Stimulated activated CD8-positive, alpha-beta memory T cell treated with anti-CD3 and anti-CD28 coated beads, Interleukin-4, amount 100 ng/mL, for 1 hour (primary cell): Measurements from ENCODE around the gene LRRC27.

Experiments
- DNase-seq, 2 donors: peaks; one replicate each; pipeline ENCODE4 v3.0.0-alpha.2; 2020; ENCODE audit warnings: low read depth in 2 of 2, low spot score in 1 of 2

Gene LRRC27

DNA sequence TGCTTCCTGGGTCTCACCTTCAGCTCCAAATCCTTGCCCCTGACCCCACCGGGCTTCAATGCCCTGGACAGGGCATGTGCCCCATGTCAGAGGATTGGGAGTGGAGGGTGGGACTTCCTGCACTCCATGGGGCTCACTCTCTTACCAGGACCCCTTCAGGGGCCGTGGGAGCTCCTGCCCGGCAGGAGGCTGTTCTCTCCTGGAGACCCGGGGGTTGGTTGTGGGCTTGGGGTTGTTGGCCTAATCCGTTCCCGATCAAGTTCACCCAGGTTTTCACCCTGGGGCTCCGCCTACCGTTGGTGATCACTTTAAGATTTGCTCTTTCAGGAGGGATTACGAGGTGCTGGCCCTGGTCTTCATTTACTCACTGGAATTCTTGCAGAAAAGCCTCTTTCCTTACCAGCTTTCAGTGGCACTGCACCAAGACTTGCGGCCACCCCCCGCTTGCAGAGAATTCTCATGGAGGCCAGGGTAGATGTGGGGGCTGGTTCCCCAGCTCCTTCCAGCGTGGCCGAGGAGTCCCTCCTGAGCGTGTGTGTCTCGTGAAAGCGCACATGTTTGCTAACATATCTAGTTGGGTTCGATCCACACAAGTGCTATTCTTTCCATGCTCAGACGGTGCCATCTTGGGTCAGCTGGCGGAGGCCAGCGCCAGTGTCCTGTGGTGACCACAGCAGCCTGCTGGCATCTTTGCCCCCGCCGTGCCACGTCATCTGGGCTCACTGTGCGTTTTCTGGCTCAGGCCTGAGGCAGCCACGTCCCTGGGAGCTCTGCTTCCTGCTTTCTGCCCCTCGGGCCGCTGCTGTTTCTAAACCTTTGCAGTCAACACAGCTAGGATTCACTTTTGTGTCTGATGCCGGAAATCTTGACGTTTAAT, 80.6 kb downstream of the LRRC27 start:
- DNase-seq, result no peak

DNA sequence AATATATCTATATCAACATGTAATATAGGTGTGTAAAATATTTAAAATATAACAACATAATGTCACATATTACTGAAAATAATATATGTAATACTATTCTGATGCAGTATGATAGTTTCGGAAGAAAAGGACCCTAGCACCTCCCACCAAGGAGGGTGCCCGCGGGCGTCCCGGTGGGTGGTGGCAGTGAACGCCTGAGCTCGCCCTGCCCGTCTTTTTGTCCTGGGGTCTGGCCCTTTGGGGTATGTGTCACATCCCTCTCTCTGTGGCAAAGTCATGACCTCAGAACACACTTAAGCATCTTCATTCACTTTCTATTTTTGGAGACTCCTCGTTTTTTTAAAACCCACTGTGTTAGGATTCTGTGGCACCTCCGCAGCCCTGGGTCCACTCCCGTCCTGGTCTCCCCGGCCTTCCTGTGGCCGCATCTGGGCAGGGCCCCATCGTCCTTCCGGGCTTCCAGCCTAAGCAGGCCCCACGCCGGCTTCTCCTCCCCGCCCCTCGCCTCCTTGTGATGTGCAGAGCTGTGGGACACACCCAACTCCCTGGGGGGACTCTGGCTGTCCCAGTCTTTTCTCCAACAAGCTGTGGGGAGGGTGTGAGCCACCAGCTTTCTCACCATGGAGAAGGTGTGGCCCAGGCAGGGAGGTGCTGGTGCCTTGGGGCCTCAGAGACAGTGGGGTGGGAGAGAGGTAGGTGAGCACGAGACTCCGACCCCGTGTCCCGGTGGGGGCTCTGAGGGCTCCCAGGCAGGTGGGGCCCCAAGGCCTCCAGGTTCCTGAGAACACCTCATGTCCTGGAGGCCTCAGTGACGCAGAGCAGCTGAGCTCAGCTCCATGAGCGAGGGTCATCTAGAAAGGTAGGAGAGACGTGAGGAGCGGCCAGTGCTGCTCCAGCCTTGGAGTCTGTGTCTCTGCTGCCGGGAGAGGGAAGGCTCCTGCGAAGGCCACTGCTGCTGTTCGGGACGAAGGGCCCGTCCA, 81.5 kb downstream of the LRRC27 start:
- no peak for DNase-seq

GRCh38 chr10:132414402-132415016, 82.5 kb downstream of the LRRC27 start:
- no peak for DNase-seq

- DNase-seq, result no peak
These were observed 83.3 kb downstream of the LRRC27 start for GRCh38 chr10:132415255-132415654.

DNA sequence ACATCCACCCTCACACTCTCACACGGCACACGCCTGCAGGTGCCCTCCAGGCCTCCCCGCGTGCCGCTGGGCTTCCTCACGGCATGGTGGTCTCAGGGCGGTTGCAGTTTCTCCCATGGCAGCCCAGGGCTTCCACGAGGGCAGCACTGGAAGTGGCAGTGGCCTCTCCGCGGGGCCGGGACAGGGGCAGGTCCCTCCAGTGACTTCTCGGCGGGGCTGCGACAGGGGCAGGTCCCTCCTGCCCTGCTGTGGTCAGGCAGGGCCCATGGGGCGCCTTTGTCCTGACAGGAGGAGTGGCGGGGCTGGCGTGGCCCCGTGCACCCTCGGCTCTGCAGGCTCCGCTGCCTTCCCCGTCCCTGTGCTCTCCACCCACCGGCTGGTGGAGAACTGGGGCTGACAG, 84.0 kb downstream of the LRRC27 start:
- no peak for DNase-seq

GRCh38 chr10:132416566-132417256, 84.7 kb downstream of the LRRC27 start:
- DNase-seq, result no peak

GRCh38 chr10:132417257-132417910, 85.4 kb downstream of the LRRC27 start:
- DNase-seq, result no peak

DNA sequence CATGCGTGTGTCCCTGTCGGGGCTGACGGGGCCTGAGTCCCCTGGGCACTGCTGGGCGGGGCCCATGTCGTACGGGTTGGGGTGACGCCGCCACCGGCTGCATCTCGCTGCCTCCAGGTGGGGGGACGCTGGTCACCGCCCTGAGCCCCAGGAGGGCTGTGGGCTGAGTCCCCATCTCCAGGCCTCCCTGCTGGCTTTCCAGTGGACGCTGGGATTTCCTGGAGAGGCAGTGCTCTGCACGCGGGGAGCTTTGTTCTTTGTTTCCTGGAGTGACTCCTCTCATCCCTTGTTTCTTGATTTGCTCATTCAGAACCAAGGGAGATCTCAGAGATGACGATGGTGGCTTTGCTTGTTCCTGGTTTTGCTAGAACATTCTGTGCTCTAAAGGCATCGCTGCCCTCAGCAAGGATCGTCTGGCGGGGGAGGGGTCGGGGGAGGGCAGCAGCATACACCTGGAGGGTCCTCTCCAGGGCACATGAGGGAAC, 86.0 kb downstream of the LRRC27 start:
- DNase-seq, result no peak

DNA sequence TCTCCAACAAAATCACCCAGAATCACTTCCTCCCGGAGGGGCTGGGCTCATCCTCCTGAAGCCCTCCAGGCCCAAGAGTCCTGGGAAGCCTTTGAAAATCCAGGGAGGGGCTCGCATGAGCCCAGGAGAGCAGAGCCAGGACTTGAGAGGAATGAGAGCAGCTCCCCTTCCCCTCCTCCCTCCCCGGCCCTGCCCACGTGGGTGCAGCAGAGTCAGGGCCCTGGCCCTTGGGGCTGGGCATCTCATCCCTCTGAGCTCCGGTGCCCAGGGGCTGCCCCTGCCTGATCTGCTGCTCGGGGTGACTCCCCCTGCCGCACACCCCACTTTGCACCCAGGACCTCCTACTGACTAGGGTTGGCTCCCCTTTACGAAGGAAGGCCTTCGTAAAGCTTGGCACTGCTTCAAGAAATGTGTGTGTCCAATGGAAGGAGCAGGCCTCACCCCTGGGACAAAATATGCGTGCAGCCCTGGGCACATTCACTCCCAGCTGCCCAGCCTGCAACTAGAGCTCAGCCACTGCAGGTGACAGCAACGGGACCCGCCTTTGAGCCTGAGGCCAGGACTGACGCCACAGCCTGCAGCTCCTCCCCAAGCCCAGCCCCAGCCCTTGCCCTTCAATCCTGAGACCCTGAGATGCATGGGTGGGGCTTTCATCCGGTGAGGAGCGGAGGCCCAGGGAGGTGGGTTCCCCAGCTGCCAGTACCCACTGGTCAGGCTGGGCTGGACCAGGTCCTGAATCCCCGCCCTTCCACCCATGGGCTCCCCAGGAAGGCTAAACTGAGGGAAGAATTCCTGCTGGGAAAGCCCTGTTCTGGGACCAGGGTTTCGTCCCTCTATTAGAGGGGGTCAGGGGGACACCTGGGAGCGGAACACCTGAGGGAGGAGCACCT, 86.8 kb downstream of the LRRC27 start:
- no peak for DNase-seq

- DNase-seq, result no peak
These were observed 87.8 kb downstream of the LRRC27 start for GRCh38 chr10:132419538-132420468.

DNA sequence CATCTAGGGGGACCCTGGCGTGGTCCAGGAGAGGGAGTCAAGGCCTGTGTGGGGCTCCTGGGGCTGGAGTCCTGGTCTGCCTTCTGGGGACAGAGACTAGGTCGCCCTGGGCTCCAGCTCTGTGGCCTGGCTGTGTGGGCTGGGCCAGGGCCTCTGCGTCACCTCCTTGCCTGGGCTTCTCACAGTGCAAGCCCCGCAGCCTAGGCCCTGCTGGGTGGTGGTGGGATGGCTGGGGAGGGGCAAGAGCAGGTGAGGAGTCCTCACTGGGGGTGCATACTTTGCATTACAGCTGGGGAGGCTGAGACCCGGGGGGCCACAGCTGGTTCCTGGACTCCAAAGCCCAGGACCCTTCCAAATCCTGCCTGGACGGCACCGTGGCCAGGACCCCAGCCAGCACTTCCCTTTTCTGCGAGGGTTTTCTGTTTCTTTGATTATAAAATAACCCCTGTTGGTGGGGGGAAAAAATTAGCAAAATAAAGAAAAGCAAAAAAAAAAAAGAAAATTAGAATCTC, 88.5 kb downstream of the LRRC27 start:
- DNase-seq, result no peak

GRCh38 chr10:132420981-132421846, 89.2 kb downstream of the LRRC27 start:
- no peak for DNase-seq

- DNase-seq, result no peak
These were observed 90.1 kb downstream of the LRRC27 start for GRCh38 chr10:132421847-132422751.

DNA sequence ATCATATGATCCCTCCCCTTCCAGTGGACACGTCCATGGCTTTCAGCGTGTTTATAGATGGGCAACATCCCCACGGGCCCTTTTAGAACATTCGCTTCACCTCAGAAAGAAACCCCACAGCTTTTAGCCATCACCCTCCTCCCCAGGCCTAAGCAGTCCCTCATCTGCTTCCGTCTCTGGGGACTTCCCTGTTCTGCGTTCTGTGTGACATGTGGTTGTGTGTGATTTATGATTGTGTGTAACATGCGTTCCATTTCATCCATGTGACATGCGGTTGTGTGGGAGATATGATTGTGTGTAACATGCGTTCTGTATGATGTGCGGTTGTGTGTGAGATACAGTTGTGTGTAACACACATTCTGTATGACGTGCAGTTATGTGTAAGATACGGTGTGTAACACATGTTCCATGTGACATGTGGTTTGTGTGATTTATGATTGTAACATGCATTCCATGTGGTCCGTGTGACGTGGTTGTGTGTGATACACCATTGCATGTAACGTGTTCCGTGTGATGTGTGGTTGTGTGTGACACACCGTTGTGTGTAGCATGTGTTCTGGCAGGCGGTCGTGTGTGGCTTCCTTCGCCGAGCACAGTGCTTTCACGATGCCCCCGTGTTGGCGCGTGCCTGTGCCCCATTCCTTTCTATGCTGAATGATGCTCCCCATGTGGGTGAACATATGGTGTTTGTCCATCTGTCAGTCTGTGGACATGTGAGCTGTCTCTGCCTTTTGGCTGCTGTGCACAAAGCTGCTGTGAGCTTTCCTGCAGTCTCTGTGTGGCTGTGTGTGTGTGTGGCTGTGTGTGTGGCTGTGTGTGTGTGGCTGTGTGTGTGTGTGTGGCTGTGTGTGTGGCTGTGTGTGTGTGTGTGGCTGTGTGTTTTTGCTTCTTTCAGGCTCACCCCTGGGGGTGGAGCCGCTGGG, 91.2 kb downstream of the LRRC27 start:
- DNase-seq, result no peak
